ENCODE measurements around the gene ZNF24.
A peak's percentile ranks its signal among the peaks of the same experiment; 100 is the strongest.

The ZNF24 gene

DNA sequence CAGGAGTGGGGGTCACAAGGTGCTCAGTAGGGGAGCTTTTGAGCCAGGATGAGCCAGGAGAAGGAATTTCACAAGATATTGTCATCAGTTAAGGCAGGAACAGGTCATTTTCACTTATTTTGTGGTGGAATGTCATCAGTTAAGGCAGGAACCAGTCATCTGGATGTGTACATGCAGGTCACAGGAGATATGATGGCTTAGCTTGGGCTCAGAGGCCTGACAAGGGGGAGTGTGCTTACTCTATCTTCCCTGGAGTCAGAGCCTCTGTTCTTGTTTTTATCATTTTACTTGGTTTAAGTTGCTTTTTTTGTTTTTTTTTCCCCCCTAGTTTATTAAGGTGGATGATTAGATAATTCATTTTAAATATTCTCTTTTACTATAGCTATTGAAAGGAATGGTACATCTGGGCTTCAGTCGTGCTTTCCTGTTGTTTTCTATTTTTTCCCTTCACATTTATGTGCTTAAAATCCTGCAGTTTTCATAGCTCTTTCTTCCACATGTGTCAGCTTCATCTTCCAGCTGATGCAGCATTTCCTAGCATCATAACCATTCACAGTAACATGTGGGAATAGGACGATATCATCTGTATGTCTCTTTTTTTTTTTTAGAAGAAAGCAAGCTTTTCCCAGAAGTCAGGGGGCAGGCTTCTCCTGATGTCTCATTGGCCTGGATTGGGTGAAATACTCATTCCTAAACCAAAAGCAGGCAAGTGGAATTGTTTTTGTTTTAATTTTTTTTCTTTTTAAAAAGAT, 17.5 kb upstream of the ZNF24 start:
- no peak overlapping the region for H3K4me3 ChIP-seq (ENCODE audit: low read depth, low read length)
- no peak for DNase-seq (ENCODE audit: low read depth)
- TF ChIP-seq, protein P1, sequence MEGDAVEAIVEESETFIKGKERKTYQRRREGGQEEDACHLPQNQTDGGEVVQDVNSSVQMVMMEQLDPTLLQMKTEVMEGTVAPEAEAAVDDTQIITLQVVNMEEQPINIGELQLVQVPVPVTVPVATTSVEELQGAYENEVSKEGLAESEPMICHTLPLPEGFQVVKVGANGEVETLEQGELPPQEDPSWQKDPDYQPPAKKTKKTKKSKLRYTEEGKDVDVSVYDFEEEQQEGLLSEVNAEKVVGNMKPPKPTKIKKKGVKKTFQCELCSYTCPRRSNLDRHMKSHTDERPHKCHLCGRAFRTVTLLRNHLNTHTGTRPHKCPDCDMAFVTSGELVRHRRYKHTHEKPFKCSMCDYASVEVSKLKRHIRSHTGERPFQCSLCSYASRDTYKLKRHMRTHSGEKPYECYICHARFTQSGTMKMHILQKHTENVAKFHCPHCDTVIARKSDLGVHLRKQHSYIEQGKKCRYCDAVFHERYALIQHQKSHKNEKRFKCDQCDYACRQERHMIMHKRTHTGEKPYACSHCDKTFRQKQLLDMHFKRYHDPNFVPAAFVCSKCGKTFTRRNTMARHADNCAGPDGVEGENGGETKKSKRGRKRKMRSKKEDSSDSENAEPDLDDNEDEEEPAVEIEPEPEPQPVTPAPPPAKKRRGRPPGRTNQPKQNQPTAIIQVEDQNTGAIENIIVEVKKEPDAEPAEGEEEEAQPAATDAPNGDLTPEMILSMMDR (conservative IDR thresholded peaks at IDR 0.05; ENCODE audit: low read depth, low read length): no peak

DNA sequence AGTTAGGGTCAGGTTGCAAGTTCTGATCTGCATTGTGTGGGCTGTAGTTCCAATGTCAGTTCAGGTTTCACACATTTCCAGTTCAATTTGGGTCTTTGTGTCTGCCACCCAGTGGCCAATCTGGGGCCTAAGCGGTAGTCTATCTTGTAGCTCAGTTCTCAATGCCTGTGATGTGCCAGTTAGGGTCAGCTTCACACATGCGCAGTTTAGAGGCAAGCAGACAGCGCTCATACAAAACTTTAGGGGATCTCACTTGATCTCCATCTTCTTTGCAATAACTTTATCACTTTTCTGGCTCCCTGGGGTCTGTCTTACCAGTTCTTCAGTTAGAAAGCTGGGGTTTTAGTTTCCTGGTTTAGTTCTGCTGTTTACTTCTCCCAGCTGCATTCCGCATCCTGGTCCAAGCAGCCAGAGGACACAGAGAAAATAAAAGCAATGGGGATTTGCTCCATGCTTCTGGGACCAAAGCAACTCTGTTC, 11.0 kb upstream of the ZNF24 start:
- TF ChIP-seq, protein P1 (conservative IDR thresholded peaks at IDR 0.05; ENCODE audit: low read depth, low read length): peak; percentile 92
- DNase-seq (ENCODE audit: low read depth): peak; percentile 95
- H3K4me3 ChIP-seq (ENCODE audit: low read depth, low read length): peak overlapping the region; percentile 46

DNA sequence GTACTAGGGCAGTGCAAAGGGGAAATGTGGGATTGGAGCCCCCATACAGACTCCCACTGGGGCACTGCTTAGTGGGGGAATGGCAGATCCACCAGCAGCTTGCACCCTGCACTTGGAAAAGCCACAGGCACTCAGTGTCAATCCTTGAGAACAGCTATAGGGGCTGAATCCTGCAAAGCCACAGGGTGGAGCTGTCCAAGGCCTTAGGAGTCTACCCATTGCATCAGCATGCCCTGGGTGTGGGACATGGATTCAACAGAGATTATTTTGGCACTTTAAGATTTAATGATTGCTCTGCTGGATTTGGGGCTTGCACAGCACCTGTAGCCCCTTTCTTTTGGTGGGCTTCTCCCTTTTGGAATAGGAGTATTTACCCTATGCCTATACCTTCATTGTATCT, 8.6 kb upstream of the ZNF24 start:
- TF ChIP-seq, protein P1 (conservative IDR thresholded peaks at IDR 0.05; ENCODE audit: low read depth, low read length): no peak

DNA sequence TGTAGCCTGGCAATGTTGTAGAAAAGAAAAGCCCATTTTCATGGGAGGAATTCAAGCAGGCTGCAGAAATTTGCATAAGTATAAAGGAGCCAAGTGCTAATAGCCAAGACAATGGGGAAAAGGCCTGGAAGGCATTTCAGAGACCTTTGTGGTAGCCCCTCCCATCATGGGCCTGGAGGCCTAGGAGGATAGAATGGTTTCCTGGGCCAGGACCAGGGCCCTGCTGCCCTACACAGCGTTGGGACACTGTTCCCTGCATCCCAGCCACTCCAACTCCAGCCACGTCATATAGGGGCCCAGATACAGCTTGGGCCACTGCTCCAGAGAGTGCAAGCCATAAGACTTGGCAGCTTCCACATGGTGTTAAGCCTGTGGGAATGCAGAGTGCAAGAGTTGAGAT, 8.1 kb upstream of the ZNF24 start:
- no peak overlapping the region for H3K4me3 ChIP-seq (ENCODE audit: low read depth, low read length)
- TF ChIP-seq, protein P1 (conservative IDR thresholded peaks at IDR 0.05; ENCODE audit: low read depth, low read length): no peak
- DNase-seq (ENCODE audit: low read depth): no peak

More for the DNA sequence above, 8.6 kb upstream of the ZNF24 start:
- no peak for DNase-seq (ENCODE audit: low read depth)
- H3K4me3 ChIP-seq (ENCODE audit: low read depth, low read length): no peak overlapping the region

DNA sequence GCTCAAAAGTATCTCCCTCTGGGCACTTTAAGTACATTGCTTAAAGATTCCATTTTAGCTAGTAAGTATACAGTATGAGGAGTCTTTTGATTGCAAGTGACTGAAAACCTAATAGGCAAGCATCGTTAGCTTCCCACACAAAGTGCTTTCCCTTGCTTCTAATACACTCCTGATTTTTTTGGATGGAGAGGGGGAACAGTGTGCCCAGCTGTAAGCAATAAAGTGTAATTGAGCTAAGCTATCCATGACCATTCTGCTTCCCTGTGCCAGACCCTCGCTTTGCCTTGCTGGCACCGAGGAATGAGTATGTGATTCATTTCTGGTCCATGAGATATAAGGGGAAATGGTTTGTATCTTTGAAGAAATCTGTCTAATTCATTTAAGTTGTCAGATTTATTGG, 3.8 kb upstream of the ZNF24 start:
- H3K4me3 ChIP-seq (ENCODE audit: low read depth, low read length): no peak overlapping the region
- no peak for DNase-seq (ENCODE audit: low read depth)
- TF ChIP-seq, protein P1 (conservative IDR thresholded peaks at IDR 0.05; ENCODE audit: low read depth, low read length): no peak

DNA sequence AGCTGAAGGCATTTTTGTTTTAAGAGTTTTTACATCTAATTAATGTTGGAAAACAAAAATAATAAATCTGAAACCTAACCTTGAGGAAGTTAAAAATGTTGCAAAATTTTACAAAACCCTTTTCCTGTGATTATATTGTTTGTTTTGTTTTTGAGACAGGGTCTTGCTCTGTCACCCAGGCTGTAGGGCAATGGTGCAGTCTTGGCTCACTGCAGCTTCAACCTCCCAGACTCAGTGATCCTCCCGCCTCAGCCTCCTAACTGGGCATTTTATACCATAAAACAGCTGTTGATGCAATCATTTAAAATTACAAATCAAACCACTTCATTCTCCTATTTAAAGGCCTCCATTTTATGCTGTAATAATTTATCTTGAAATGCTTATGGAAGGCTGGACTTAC, 1.7 kb upstream of the ZNF24 start:
- DNase-seq (ENCODE audit: low read depth): no peak
- TF ChIP-seq, protein P1 (conservative IDR thresholded peaks at IDR 0.05; ENCODE audit: low read depth, low read length): no peak
- H3K4me3 ChIP-seq (ENCODE audit: low read depth, low read length): no peak overlapping the region

DNA sequence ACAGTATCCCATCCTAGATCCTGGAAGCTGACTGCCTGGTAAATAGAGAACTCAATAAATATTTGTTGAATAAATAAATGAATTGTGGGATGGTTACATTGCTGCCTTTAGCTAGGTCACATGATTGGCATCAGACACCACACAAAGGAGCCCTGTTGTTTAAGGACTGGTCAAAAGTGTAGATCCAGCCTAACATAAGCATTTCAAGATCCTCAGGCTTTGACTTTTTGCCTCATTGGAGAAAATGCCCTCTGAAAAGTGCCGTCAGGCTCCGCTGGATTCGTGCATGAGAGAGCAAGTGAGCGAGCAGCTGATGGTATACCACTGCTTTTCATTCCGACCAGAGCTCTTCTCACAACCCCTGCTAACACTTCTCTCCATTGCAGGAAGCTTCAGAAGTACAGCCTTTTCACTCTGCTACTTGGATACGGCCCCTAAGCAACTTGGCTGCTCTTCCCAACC, 1.3 kb upstream of the ZNF24 start:
- peak overlapping the region; percentile 17 for H3K4me3 ChIP-seq (ENCODE audit: low read depth, low read length)
- TF ChIP-seq, protein P1 (conservative IDR thresholded peaks at IDR 0.05; ENCODE audit: low read depth, low read length): no peak
- DNase-seq (ENCODE audit: low read depth): peak; percentile 65
